CD4-positive, alpha-beta T cell treated with Interleukin-4 for 1 hour (primary cell): Measurements from ENCODE around the gene FBXO39.
A peak's percentile ranks its signal among the peaks of the same experiment; 100 is the strongest.
"Not testable (repeated sequence)": the region's sequence is repeated elsewhere in the genome, so short reads cannot be mapped to it uniquely, and the experiment has no call there.

Source experiments
- DNase-seq, 2 donors: peaks; one replicate each; pipeline ENCODE4 v3.0.0-alpha.2; 2020 to 2022

The FBXO39 gene

DNA sequence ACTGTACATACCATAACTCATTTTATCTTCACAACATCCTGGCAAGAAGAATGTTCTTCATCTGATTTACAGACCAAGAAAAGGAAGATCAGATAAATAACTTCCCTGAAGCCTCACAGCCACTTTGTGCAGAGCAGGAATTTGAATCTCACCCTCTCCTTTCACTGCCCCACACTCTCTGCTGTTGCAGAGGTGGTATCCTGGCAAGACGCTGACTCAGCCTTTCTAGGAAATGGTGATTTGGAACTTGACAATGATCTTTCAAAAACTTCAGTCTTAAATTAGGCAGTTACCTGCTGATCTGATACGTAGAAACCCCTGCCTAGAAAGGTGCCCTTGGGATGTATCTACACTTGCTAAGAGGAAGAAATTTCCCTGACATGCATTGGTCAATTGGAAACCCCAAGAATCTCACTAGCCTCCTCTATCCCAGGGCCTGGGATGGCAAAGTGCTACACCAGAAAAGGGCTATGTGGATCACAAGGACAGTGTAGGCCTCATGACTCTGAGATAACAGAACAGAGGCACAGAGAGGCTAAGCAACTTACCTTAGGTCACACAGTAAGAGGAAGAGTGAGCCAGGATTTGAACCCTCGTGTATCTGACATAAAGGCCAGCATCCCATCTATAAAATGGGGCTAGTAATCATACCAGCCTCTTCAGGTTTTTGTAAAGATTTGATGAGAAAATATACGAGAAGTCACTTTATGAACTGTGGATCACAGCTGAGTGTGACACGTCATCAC, 17.9 kb downstream of the FBXO39 start:
- DNase-seq: no peak

DNA sequence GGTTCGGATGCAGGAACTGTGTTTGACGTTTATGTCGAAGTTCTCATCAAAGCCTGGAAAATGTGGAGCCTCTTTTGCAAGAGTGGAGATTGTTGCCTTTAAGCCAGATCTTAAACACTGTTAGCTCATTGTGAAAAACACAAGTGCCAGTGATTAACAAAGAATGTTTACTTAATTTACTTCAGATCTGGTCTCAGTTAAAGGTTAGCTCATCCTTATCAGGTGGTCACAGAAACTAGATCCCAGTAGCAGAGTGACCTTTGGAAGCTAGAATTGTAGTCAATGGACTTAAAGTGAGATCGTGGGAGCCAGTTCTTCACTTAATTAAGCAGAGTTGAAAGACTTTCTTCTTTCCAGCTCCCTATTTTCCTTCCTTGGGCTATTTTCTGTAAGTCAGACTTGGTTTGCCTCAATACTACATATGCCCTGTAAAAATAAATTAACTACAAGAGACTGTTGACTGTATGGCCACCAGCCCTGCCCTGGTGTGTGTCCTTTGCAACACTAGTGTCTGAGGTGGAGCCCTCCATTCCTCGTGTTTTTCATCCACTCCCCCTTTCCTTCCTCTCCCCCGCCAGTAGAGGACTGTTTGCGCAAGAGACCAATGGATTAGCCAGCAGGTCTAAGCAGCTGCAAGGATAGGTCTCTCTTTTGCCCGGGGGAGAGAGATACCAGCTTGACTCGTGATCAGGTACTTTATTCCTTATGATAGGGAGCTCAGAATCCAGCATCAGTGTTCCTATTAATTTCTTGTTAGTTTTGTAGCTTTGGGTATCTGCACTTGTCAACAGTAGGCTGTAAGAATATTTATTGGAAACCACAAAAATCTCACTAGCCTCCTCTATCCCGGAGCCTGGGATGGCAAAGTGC, 20.2 kb downstream of the FBXO39 start:
- DNase-seq: no peak

DNA sequence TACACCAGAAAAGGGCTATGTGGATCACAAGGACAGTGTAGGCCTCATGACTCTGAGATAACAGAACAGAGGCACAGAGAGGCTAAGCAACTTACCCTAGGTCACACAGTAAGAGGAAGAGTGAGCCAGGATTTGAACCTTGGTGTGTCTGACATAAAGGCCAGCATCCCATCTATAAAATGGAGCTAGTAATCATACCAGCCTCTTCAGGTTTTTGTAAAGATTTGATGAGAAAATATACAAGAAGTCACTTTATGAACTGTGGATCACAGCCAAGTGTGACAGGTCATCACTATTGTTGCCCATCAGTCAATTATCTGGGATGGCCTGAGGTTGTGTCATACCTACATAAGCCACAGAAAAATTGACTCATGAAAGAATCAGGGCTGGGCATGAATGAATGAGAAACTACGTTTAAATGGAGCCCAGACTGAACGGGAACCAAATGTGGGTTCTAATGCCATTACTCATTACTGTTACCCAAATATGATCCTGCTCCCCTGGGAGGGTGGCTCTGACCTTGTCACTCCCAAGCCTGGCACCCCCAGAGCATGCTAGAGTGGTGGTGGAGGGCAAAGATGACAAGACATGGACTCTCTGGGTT, 21.0 kb downstream of the FBXO39 start:
- DNase-seq: no peak

DNA sequence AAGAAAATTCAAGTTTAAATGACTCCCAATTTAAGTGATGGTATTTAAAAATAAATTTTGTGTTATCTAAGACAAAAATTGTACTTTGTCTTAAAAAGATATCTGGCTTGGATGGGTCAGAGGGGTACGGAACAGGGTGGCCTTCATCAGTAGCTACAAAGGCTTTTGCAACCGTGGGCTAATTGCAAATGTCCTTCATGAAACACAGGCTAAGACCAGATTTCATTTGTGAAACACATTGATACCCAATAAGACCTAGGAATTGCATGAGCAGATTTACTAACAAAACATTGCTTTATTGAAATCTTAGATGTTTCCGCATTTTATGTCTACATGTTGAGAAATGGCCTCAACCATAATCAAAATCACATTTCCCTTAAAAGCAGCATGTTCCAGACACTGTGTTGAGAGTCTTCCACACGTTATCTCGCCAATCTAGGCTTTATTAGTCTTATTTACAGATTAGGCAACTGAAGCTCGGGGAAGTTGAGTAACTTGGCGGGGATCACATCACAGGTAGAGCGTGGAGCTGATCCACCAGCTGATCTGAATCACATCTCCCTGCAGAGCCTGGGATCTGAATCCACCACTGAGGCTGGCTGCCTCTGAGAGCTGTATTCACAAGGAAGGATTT, 21.8 kb downstream of the FBXO39 start:
- DNase-seq: no peak

DNA sequence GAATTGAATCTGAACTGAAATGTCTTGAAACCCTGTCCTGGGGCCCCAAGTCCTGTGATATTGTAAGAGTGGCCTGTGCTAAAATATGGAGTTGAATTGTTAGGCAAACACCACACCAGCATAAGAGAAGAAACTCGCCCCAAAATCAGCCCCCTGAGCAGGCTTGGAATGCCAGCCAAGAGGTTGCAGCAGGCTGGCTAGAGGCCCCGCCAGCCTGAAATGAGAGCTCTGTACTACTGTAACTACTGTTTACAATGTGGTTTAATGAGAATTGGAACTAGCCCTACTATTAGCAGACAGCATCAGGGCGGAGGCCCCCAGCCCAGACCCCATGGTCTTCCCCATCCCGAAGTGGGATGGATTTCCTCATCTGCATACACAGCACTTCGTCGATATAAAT, 23.7 kb downstream of the FBXO39 start:
- DNase-seq: no peak

DNA sequence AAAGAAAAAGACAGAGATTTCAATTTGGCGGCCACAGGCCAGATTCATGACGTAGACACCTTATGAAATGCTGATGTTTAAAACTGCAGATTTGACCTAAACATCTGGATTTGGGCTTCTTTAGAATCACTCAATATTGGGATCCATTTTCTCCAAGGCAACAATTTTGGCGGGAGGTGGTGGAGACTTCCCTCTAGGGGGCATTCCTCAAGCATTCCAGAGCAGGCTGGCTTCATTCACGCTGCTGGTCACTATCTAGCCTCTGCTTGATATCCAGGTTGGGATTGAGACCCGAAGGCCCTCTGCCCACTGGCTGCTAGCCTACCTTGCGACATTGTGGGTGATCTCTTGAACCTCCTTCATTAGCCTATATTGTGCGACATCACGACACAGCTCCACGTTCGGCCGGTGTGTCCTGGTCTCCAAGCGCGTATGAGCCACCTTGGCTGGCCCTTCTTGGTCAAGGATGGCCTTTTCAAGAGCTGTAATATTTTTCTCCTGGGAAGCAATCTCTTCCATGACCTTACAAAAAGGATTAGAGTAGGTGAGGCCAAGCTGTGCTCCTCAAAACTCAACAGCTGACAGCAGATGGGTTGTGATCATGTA, 24.5 kb downstream of the FBXO39 start:
- DNase-seq: no peak

DNA sequence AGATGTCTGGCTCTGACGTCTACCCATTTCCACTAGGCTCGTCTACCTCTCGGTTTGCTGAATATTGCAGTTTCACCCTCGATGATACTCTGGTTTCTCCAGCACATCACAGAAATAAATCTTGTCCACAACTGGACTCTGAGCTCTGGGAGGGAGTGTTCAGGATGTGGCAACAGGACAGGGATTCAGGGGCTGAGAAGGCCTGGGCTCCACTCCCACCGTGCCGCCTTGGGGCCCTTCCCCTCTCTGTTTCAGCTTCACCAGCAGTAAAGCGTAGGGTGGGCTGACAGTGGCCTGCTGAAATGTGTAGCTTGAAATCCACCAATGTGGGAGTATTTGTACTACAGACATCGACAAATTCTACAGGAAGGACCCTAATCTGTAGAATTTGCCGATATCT, 35.5 kb downstream of the FBXO39 start:
- DNase-seq: no peak

DNA sequence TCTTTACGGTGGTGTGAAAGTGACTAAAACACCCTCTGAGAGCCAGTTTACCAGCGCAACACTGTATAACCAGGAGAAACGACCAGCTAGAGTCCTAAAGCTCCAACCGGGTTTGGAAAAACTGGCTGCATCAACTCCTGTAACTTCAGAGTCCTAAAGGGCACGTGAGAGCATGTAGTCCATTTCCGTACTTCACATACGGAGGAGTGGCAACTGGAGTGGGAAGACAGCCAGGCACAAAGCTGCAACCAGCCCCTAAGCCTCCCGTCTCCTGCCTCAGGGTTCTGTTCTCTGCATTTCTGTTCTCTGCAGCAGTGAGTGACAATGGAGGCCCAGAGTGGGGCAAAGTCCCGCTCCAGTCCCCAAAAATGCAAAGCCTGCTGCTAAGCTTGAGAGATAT, 36.3 kb downstream of the FBXO39 start:
- no peak for DNase-seq

DNA sequence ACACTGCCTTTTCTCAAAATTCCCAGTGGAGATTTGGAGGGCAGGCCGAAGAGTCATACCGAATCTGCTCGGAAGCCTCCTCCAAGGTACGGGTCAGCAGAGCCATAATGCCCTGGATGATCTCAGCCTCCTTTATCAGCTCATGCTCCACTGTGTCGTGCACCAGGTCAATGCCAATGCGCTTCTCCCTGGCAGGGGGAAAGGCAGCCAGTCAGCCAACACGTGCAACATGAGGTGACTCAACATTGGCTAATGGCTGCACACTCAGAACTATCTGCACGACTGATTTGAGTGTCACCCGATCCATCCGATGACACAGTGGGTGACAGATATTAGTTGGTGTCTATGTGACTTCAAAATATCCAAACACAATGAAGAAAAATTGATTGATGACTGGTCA, 39.8 kb downstream of the FBXO39 start:
- DNase-seq: no peak

DNA sequence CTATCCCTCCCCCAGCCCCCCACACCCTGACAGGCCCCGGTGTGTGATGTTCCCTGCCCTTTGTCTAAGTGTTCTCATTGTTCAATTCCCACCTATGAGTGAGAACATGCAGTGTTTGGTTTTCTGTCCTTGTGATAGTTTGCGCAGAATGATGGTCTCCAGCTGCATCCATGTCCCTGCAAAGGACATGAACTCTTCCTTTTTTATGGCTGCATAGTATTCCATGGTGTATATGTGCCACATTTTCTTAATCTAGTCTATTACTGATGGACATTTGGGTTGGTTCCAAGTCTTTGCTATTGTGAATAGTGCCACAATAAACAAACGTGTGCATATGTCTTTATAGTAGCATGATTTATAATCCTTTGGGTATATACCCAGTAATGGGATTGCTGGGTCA, 40.4 kb downstream of the FBXO39 start:
- not testable (repeated sequence) for DNase-seq

DNA sequence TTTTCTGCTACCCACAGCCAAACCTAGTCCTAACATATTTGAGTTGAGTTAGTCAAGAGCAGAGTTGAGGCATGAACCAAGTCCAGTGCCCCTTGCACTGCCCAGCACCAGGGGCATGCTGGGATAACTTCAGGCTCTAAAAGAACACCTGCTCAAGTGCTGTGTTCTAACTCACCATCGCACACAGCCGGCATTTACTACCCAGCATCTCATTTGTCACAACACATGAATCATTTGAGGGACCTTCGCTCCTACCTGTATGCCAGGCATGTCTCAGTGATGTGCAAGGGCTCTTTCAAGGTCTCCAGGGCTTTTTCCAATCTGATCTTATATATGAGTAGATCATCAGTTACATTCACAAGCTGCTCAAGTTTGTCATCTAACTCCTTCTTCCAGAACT, 42.9 kb downstream of the FBXO39 start:
- DNase-seq: no peak

DNA sequence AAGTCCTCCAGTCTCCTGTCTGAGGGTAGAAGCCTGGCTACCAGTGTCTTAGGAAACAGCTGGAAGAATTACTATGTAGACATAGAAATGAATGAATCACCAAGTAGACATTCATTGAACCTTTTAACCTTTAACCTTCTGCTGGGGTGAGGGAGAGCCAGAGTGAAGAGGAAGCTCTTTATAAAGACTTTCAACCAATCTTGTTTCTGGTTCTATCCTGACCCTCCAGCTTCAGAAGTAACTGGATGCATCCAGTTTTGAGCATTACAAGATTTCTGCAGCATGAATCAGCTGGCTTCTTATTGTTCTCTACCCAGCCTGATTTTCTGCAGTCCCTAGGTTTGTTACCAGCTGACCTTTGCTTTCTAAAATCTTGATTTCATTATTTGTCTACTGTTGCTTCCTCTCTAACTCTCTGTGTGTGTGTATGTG, 47.0 kb downstream of the FBXO39 start:
- no peak for DNase-seq

DNA sequence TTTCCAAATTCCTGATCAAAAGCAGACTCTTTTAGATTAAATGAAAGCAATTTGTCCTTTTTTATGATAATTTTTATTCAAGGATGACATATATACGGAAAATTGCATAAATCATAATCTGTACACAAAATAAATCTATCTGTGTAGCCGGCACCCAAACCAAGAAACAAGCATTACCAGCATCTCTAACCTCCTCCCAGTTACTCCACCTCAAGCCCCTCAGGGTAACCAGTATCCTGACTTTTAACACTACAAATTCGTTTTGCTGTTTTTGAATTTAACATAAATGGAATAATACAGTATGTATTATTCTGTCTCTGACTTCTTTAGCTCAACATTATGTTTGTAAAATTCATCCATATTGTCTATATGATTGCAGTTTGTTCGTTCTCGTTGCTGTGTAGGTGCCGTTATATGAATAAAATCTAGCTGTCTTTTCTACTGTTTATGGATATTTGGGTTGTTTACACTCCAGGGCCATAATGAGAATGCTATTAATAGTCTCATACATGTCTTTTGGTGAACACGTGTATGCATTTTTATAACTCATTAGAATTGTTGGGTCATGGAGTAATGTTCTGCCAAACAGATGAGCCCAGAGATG, 54.5 kb downstream of the FBXO39 start:
- no peak for DNase-seq

DNA sequence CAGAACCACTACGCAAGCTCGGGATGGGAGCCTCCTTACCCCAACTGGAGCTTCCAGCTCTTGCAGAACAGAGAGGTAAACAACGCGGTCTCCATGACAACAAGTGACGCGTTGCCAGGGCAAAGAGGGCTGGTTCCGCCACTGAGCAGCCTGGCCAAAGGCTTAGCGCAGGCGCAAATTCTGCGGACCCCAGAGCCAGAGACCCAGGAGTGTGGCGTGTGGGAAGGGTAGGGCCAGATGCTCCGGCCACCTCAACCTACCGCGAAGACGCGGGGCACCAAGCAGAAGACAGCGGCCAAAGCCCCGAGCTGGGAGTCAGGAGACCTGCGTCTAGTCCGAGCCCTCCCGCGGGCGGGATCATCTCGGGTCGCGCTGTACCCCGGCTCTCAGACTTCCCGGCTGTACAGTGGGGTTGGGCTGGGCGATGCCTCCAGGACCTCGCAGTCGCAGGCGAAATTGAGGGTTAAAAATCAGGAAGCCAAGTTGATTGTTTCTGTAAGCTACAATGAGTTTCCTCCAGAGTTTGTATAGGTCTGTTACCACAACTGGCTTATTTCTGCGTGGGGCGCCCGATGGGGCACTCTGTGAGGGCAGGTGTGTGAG, 55.7 kb downstream of the FBXO39 start, which contains the start of gene TEKT1:
TSS of gene TEKT1 (minus strand) at position 69 of the 603 bp plus-strand sequence. CDS start 1,353 bp downstream, outside the sequence.
- DNase-seq: peak; percentile 80 to 89
